GM21619 (cell line): ENCODE results near the gene APBB2.
A peak's percentile ranks its signal among the peaks of the same experiment; 100 is the strongest.

Experiments used
- ATAC-seq: cut with Tn5 transposase; IDR thresholded peaks from one replicate; pipeline ENCODE4 v1.9.1; 2021; ENCODE audit not compliant: unreplicated experiment

The APBB2 gene

GRCh38 chr4:40991908-40992307 is 222.4 kb downstream of the APBB2 start:
- peak; percentile 43 for ATAC-seq

DNA sequence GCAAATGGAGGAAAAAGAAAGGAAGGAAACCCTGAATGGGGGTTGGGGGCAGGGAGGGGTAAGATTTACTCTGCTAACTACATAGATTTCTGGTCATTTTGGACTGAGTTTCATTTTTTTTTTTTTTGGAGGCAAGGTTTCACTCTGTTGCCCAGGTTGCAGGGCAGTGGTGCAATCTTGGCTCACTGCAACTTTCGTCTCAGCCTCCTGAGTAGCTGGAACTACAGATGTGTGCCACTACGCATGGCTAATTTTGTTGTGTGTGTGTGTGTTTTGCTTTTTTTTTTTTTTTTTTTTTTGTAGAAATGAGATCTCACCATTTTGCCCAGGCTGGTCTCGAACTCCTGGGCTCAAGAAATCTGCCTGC is 223.5 kb downstream of the APBB2 start:
- ATAC-seq = no peak

DNA sequence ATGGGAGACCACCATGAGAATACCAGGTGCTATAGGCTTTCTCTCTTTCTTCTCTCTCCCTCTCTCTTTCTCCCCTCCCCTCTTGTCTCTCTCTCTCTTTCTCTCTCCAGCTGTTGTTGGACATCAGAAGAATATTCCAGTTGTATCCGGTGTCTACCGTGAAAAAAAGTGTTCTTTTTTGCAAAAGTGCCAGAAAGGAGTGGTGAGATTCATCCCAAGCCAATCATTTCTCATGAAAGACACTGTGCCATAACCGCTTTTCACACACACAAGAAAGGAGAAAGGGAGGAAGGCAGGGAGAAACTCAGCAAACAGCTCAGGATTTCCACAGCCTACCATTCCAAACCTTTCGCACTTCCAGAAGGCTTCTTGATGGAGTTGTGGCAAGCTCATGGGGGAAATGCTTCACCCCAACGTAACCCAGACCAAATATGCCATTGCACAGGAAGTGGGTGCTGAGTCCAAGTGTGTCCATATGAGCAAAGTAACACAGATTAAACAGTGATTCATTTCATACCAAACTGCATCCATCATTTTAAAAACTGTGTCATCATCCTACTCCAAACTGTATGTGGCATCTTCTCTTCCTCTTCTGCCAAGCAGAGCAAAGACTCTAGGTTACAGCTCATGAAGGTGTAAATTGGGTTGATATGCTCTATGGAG is 224.0 kb downstream of the APBB2 start:
- no peak for ATAC-seq

DNA sequence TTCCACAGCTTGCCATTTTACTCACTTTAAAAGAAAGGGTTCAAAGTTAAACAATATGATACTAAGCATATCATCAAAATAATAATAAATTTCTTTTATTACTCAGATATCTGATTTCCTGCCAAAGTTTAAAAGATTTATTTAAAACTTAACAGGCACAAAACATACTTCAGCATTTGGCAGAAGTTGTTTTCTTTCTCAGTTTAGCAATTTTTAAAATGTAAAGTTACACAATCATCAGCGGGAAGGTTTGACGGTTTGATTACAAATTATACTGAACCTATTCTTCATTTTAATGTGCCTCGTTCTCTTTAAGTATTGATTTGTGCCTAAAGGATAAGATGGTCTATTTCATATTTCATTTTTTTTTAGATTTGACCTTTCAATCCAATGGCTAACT is 227.2 kb downstream of the APBB2 start:
- ATAC-seq = no peak

- ATAC-seq = no peak
Measured at GRCh38 chr4:40986375-40986774, 228.0 kb downstream of the APBB2 start.

DNA sequence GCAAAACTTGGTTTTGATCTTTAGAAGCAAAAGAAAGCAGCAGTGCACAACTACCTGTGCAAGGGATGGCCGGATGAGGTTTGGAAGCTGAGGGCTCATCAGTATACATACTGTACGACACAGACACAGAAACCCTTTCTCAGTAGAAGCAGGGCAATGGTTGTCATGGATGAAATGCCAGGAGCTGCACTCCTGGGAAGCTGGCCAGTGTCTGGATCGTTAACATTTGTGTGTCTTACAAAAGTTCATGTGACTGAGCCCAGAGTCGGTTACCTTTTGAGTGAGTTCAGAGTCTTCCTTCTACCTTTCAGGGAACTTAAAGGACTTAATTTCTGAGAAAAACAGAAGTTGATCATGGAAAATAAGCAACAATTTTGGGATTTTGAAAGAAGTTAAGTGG is 230.3 kb downstream of the APBB2 start:
- no peak for ATAC-seq

DNA sequence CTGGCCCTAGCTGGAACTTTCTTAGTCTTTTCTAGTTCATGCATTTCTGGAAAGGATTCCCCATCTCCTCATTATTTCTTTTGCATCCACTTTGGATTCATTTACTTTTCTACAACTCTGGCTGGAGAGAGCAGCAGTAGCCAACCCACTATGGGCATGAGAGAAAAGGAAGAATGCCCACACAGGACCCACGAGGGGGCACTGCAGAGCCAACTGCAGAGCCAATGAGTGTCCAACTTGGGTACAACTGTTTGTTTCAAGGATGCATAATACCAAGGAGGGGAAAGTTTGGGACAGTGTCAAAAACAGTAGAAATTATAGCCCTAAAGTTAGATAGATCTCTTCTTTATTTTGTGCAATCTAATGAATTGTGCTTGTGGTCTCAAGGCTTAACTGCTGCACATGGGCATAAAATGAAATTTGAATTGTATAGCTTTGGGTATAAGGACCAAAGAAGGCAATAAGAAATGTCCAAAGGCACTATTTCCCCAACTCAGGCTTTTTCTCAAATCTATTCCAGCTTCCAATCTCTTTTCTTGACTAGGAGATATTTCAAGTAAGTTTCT is 233.9 kb downstream of the APBB2 start:
- no peak for ATAC-seq

DNA sequence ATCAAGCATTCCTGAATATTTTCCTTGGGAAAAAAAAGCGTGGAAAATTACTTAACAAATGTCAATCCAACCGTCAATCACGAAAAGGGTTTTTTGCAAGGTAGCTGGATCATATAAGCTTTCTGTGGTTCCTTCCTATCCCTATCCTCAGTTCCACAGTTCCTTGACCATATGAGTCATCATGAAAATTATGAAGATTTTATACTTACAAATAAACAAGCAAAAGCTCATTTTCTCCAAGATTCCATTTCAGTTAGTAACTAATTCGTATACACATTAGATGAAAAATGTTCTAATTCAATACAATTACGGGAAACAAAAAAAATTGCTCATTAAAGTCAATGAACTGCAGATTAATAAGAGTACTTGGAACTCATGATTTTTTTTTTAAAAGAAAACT is 235.8 kb downstream of the APBB2 start:
- ATAC-seq = no peak

DNA sequence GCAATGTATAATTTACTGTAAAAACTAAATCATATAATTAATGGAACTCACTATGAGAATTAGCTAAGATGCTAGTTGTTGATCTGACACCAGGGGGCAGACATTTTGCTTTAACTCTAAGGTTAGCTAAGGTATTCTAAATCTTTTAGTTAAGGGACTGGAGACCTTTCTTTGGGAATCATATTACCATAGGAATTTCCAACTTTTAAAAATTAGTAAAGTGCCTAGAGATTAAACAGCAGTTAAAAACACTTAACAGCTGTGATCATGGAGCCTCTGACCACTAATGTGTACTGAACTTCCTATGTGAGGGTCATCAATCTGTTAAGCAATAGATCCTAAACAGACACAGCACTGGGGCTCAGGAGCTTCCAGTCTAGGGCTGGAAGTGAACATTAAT is 238.0 kb downstream of the APBB2 start:
- ATAC-seq = no peak

DNA sequence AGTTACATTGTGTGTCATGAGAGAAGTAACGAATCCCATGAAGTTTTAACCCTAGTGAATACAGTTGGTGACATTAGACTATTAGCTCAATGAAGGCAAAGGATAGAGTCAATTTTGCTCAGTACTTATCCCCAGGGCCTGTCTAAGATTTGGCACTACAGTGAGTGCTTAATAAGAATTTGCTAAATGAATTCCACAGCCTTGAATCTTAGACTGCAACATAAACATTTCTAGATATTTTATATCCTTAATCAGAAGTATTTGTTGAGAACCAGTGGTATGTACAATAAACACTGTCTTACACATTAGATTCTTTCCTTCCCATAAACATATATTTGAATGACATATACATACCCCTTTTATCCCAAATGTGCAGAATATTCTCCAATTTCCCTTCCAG is 241.6 kb downstream of the APBB2 start:
- ATAC-seq = no peak

DNA sequence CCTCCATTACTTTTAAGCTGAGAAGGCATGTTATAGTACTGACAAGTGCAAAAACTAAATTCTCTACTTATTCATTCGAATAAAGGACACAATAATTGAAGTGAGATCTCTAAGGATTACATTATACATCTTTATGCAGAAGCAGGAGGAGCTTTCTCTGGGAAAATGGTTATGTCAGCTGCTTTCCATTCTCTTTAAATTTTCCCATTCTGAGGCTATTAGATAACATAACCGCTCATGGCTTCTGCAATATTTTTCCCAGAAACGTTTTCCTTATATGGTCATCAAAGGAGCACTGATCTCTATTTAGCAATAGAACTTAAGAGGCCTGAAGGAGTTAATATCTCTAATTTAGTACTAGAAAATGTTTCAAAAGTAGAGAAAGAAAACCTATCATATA is 243.0 kb downstream of the APBB2 start:
- ATAC-seq = no peak

DNA sequence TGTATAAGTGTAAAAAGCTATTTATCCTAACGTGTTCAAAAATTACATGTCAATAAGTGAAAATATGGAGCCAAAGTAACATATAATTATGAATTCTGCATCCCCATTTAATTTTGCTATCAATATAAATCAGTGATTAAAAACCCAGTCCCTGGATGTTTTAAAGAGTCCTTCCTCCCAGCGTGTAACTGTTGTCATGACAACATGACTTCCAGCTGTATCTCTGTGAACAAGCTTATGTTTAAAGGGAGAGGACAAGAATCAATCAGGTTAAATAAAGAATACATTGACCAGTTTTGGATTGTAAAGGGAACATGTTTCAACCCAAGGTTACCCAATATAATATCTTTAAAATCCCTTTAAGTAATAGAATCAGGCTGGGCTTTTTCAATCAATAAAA is 244.8 kb downstream of the APBB2 start:
- no peak for ATAC-seq

- no peak for ATAC-seq
Measured at GRCh38 chr4:40967550-40967949, 246.8 kb downstream of the APBB2 start.

GRCh38 chr4:40966091-40966490 is 248.3 kb downstream of the APBB2 start:
- ATAC-seq = no peak

DNA sequence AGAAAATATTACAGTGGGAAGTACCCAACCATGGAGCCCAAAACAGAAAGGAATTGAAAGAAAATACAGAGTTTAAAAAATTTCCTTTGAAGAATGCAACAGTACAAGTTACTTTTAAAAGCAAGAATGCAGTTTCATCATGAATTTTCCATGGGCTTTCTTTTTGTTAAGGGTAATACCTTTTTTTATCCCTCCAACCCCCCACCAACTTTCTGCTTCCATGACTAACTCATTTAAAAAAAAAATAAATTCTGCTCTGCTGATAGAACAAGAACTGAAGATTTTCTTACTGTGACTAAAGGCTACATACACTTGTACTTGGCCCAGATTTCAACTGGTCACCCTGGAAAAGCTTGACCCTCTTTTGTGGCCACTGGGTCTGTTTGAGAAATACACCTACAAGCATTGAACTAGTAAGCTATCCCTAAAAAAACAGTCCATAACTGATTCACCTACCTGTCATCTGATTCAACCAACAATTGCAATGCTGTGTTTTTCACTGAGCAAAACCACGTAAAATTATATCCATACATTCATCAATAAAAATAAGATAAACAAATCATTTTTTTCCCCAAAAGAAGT is 250.4 kb downstream of the APBB2 start:
- no peak for ATAC-seq

DNA sequence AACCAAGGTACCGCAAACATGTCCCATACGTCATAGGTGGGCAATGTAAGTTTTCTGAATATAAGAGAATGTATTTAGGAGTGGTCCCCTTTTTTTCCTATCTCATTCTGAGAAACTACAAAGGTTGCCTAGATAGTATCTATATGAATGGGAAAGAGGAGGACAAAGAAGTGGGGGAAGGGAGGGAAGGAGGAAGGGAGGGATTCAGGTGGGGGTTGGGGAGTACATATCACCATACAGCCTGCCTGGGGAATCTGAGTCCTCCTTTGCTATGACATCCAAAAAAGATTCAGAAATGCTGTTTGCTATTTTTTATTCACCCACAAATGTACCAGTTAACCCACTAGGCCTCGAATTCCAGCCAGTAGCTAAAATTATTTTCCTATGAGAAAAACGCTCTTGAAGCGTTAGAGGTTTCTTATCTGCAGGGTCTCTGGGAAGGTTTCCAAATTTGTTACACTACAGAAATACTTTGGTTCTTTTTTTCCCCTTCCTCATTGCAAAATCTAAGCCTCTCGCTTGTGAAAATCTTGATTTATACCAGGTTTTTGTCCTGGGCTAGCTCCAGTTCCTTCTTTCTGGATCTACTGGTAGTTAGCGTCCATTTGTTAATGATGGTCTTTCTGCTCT is 251.7 kb downstream of the APBB2 start:
- no peak for ATAC-seq

GRCh38 chr4:40960941-40961340 is 253.4 kb downstream of the APBB2 start:
- no peak for ATAC-seq

- no peak for ATAC-seq
Measured at GRCh38 chr4:40957281-40957680, 257.1 kb downstream of the APBB2 start.

GRCh38 chr4:40956721-40957255 is 257.6 kb downstream of the APBB2 start:
- ATAC-seq = no peak

- no peak for ATAC-seq
Measured at GRCh38 chr4:40954088-40954668, 260.2 kb downstream of the APBB2 start.

DNA sequence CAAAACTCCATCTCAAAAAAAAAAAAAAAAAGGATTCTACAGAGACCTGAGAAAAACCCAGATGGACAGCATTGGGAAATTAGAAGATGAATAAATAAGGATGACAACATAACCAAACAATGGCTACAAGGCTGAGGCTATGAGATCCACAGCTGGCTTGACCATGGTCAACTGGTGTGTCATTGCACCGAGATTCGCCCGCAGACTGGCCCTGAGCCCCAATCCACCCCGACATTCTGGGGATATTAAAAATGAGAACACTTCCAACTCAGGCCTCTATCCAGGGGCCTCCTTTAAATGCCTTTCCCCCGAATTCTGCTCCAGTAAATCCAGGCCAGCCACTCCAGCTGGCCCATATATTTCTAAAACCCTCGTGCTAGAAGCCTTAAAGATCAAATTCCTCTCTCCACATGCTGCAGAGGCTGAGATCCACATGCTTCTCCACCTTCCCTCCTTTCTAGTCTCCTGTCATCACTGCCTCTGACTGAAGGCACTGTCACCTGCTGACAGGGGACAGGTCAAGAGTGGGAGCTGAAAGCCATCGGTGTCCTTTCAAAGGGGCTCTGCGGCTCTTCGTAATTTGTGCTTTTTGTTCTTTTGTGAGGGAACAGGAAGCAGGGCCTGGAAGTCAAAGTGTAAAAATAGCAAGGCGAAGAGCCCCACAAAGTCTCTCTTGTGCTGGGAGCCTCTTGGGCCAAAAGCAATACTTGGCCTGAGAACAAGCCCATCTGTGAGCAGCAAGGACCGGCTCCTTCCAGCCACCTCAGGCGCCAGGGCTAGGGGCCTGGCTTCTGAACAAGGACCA is 260.9 kb downstream of the APBB2 start:
- no peak for ATAC-seq
